ENCODE results near the gene PPBP. TPM values are rescaled to one million over a fixed set of nuclear protein-coding genes. Genes with fewer than 3 reads are reported as not detected.

The PPBP gene
- total RNA-seq, 1 donor from 2014 or later, result not detected

DNA sequence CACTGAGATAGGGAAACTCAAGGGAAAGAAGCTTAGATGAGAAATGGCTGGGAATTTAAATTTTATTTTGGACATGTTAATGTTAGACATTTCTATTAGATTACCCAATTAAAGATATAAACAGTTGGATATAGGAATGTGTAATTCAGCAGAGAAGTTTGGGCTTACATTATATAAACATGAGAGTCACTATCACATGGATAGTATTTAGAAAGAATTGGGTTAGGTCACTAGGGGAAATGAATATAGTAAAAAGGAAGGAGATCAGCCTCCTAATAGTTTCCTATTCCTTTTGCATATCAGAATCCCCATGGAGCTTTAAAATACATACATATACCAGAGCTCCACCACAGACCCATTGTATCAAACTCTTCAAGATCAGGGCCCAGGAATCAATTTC is 30.1 kb upstream of the PPBP start:
- TF ChIP-seq, protein P1, sequence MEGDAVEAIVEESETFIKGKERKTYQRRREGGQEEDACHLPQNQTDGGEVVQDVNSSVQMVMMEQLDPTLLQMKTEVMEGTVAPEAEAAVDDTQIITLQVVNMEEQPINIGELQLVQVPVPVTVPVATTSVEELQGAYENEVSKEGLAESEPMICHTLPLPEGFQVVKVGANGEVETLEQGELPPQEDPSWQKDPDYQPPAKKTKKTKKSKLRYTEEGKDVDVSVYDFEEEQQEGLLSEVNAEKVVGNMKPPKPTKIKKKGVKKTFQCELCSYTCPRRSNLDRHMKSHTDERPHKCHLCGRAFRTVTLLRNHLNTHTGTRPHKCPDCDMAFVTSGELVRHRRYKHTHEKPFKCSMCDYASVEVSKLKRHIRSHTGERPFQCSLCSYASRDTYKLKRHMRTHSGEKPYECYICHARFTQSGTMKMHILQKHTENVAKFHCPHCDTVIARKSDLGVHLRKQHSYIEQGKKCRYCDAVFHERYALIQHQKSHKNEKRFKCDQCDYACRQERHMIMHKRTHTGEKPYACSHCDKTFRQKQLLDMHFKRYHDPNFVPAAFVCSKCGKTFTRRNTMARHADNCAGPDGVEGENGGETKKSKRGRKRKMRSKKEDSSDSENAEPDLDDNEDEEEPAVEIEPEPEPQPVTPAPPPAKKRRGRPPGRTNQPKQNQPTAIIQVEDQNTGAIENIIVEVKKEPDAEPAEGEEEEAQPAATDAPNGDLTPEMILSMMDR (IDR thresholded peaks at IDR 0.05; ENCODE audit: partially characterized antibody, unreplicated experiment), result no peak

DNA sequence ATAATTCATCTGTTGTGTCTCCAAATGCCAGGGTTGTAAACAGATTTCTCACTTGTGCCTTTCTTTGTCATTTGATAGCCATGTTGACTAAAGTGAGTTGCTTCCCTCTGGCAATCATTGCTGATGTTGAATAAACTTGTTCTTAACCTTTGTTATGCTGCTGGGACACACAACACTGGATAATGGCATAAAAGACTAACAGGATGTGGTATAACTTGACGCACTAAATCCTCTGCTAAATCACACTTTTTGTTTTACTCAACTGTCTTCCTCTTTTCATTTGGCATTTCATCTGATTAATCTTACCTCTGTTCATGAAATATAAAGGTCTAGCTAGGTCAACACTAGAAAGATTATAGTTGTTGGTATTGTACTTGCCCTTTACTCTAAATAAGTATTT is 28.1 kb upstream of the PPBP start:
- H3K9me3 Mint-ChIP-seq (ENCODE audit: unreplicated experiment), result no peaks in the 10 kb centered on the region
- no peak overlapping the region for H3K4me3 Mint-ChIP-seq (ENCODE audit: unreplicated experiment)
- no peak overlapping the region for H3K27ac Mint-ChIP-seq (ENCODE audit: unreplicated experiment)
- no peak for DNase-seq
- no peaks in the 10 kb centered on the region for H3K4me1 Mint-ChIP-seq (ENCODE audit: low read depth, unreplicated experiment)
- H3K36me3 Mint-ChIP-seq (ENCODE audit: unreplicated experiment), result no peaks in the 10 kb centered on the region
- peaks cover 1% of the 10 kb centered on the region for H3K27me3 Mint-ChIP-seq (ENCODE audit: unreplicated experiment)
- TF ChIP-seq, protein P1 (IDR thresholded peaks at IDR 0.05; ENCODE audit: partially characterized antibody, unreplicated experiment), result no peak

More for the DNA sequence above, 30.1 kb upstream of the PPBP start:
- no peak for DNase-seq
- Mint-ChIP-seq H3K4me3 (ENCODE audit: unreplicated experiment) (no peak overlapping the region), H3K27me3 (ENCODE audit: unreplicated experiment) (peaks cover 1% of the 10 kb centered on the region), H3K9me3 (ENCODE audit: unreplicated experiment) (no peaks in the 10 kb centered on the region), H3K4me1 (ENCODE audit: low read depth, unreplicated experiment) (no peaks in the 10 kb centered on the region), H3K27ac (ENCODE audit: unreplicated experiment) (no peak overlapping the region), H3K36me3 (ENCODE audit: unreplicated experiment) (no peaks in the 10 kb centered on the region)

DNA sequence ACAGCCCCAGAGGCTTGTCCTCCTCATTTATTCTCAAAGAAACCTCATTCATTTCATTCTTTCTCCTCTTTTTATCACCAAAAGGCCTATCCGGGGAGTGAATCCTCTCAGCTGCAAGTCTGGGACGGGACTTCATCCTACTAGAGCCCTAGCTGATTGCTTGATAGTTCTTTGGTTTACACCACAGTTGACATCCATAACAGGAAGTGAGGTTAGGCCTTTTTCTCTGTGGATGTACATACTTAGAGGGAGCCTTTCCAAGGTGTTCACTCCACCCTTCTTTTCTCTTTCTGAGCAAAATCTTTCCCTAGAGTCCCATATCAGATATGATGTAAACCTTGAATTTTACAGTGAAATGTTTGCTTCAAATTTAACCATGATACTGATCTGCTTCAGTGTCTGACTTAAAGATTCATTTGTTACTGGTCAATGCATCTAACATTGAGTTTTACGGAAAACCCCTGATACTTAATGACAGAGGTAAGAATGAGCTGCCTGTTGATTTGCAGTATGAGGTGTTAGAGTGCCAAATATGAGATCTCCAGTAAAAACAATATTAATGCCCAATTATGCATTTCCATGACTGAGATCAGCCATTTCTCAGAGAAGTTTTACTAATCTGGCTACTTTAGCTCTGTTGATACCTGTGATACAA is 27.3 kb upstream of the PPBP start:
- peaks cover 1% of the 10 kb centered on the region for H3K27me3 Mint-ChIP-seq (ENCODE audit: unreplicated experiment)
- no peak for DNase-seq
- TF ChIP-seq, protein P1 (IDR thresholded peaks at IDR 0.05; ENCODE audit: partially characterized antibody, unreplicated experiment), result no peak
- no peaks in the 10 kb centered on the region for H3K4me1 Mint-ChIP-seq (ENCODE audit: low read depth, unreplicated experiment)
- no peak overlapping the region for H3K4me3 Mint-ChIP-seq (ENCODE audit: unreplicated experiment)
- no peaks in the 10 kb centered on the region for H3K9me3 Mint-ChIP-seq (ENCODE audit: unreplicated experiment)
- no peak overlapping the region for H3K27ac Mint-ChIP-seq (ENCODE audit: unreplicated experiment)
- no peaks in the 10 kb centered on the region for H3K36me3 Mint-ChIP-seq (ENCODE audit: unreplicated experiment)

DNA sequence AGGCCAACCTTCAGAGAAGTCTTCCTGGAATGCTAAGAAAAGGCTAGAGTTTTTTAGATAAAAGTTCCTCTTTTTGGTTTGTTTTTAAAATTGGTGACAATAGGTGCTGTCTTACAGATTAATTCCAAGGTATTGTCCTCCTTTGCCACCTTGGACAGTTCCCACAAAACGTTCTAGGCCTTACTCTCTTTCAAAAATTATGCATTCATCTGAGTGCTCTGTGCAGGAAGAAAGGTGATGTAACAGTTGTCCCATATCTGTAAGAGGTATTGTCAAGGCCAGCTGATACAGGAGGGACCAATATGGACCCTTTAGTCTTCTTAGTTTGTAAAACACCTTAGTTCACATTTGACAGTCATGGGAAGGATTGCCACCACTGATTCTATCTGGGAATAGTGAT is 26.3 kb upstream of the PPBP start:
- Mint-ChIP-seq H3K27me3 (ENCODE audit: unreplicated experiment) (peaks cover 1% of the 10 kb centered on the region), H3K9me3 (ENCODE audit: unreplicated experiment) (no peaks in the 10 kb centered on the region), H3K4me3 (ENCODE audit: unreplicated experiment) (no peak overlapping the region), H3K4me1 (ENCODE audit: low read depth, unreplicated experiment) (no peaks in the 10 kb centered on the region), H3K27ac (ENCODE audit: unreplicated experiment) (no peak overlapping the region), H3K36me3 (ENCODE audit: unreplicated experiment) (no peaks in the 10 kb centered on the region)
- no peak for DNase-seq
- TF ChIP-seq, protein P1 (IDR thresholded peaks at IDR 0.05; ENCODE audit: partially characterized antibody, unreplicated experiment), result no peak

DNA sequence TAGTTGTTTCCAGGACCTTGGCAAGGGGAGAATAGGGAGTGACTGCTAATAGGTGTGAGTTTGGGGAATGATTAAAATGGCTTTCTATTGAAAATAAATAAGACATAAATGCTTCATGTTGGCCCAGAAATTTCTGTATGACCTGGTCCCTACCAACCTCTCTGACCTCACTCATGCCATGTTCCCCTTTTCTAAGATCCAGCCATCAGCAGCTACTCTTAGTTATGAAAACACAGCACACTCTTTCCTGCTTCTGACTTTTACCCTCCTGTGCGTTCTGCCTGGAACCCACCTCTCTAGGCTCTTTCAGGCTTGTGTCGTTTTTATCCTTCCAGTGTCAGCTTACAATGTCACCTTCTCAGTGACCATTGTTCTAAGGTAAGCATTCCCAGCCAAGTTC is 25.3 kb upstream of the PPBP start:
- H3K36me3 Mint-ChIP-seq (ENCODE audit: unreplicated experiment), result no peaks in the 10 kb centered on the region
- no peak for DNase-seq

More for the DNA sequence above, 25.3 kb upstream of the PPBP start:
- Mint-ChIP-seq H3K27me3 (ENCODE audit: unreplicated experiment) (peaks cover 1% of the 10 kb centered on the region), H3K9me3 (ENCODE audit: unreplicated experiment) (no peaks in the 10 kb centered on the region), H3K4me1 (ENCODE audit: low read depth, unreplicated experiment) (no peaks in the 10 kb centered on the region), H3K27ac (ENCODE audit: unreplicated experiment) (no peak overlapping the region), H3K4me3 (ENCODE audit: unreplicated experiment) (no peak overlapping the region)
- TF ChIP-seq, protein P1 (IDR thresholded peaks at IDR 0.05; ENCODE audit: partially characterized antibody, unreplicated experiment), result no peak
